Spleen (tissue), 7 donors: ENCODE measurements around the gene NPLOC4.

ENCODE experiments used
- POLR2A ChIP-seq, 3 donors: fragments of 450-650 bp; IDR thresholded peaks; one replicate each; pipeline ENCODE4 v1.5.1; 2017; ENCODE audit warnings: antibody characterized with exemption in 3 of 3, mild to moderate bottlenecking in 1 of 3
- POLR2AphosphoS5 ChIP-seq, 3 donors: sonication (generic); formaldehyde crosslinking; IDR thresholded peaks; one replicate each; pipeline ENCODE4 v1.5.1; 2017; ENCODE audit warnings: antibody characterized with exemption in 3 of 3
- TF ChIP-seq, protein P1 (sequence below), 11 experiments: fragments of 200-600 bp in 7 of 11; fragments of 450-650 bp in 4 of 11; sonication (generic) in 4 of 11; IDR thresholded peaks in 8 of 11; conservative IDR thresholded peaks in 3 of 11; 1 replicate in 7 of 11; 2 replicates in 4 of 11; pipeline versions ENCODE4 v1.4.0 to v1.8.0; 2016 to 2021; ENCODE audit warnings: antibody characterized with exemption in 11 of 11, inconsistent platforms in 4 of 11, mild to moderate bottlenecking in 1 of 11
- donor health status: DM: no; HTN: no; CAD: no; lungs with moderate emphysema.
- donor health status: DM: no; HTN: no; CAD: no.
- donor health status: DM: no; HTN: no; CAD: no.

- TF ChIP-seq, protein P1, sequence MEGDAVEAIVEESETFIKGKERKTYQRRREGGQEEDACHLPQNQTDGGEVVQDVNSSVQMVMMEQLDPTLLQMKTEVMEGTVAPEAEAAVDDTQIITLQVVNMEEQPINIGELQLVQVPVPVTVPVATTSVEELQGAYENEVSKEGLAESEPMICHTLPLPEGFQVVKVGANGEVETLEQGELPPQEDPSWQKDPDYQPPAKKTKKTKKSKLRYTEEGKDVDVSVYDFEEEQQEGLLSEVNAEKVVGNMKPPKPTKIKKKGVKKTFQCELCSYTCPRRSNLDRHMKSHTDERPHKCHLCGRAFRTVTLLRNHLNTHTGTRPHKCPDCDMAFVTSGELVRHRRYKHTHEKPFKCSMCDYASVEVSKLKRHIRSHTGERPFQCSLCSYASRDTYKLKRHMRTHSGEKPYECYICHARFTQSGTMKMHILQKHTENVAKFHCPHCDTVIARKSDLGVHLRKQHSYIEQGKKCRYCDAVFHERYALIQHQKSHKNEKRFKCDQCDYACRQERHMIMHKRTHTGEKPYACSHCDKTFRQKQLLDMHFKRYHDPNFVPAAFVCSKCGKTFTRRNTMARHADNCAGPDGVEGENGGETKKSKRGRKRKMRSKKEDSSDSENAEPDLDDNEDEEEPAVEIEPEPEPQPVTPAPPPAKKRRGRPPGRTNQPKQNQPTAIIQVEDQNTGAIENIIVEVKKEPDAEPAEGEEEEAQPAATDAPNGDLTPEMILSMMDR (IDR thresholded peaks at IDR 0.05 in 8 of 11, conservative IDR thresholded peaks at IDR 0.05 in 3 of 11): no peak
- TF ChIP-seq POLR2A (IDR thresholded peaks at IDR 0.05): no peak
- peak in 2 of 3 donors; percentile 4 to 32 for TF ChIP-seq POLR2AphosphoS5 (IDR thresholded peaks at IDR 0.05)
Observed at GRCh38 chr17:81553018-81553615, 83.8 kb downstream of the NPLOC4 start.
